HEK293 (cell line): ENCODE data around the gene SPECC1.

Source experiments
- REST ChIP-seq: fragments of 450-650 bp; formaldehyde crosslinking; IDR thresholded peaks from 2 replicates; pipeline ENCODE4 v1.5.1; 2016; ENCODE audit warnings: missing biosample characterization, missing genetic modification characterization
- ZNF639 ChIP-seq: fragments of 450-650 bp; formaldehyde crosslinking; IDR thresholded peaks from 2 replicates; pipeline ENCODE4 v1.5.1; 2016; ENCODE audit warnings: missing biosample characterization, missing genetic modification characterization
- ZNF654 ChIP-seq: fragments of 450-650 bp; formaldehyde crosslinking; IDR thresholded peaks from 2 replicates; pipeline ENCODE4 v1.5.1; 2016; ENCODE audit warnings: low read depth, missing biosample characterization, missing genetic modification characterization

- no peak for TF ChIP-seq ZNF654 (tag by site-specific recombination)
- no peak for TF ChIP-seq REST (tag by site-specific recombination)
- no peak for TF ChIP-seq ZNF639
These were observed 113.2 kb downstream of the SPECC1 start for GRCh38 chr17:20122254-20122879.
